Measurements from ENCODE around the gene SLC7A5.
"Not testable (repeated sequence)": the region's sequence is repeated elsewhere in the genome, so short reads cannot be mapped to it uniquely, and the experiment has no call there.

The SLC7A5 gene

DNA sequence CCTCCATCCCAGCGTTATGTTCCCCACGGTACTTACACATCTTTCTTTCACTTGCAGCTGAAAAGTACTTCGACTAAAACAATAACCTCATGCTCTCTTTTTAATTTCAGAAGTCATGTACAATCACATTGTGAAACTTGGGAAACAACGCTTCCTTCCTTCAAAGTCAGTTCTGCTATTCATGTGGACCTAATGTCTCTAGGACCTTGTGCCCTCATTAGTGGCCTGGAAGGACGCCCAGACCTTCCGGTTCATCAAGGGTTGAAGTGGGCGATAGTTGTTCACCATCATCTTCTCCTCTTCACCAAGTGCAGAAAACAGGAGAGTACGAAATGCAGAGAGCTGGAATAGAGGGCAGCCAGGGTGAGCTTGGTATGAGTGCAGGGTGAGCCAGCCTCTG is 18.6 kb upstream of the SLC7A5 start:
- not testable (repeated sequence) for DNase-seq

- not testable (repeated sequence) for DNase-seq
Measured at GRCh38 chr16:87885371-87885967, 16.2 kb upstream of the SLC7A5 start.

GRCh38 chr16:87882436-87883019 is 13.2 kb upstream of the SLC7A5 start:
- DNase-seq = no peak

GRCh38 chr16:87881324-87882200 is 12.3 kb upstream of the SLC7A5 start:
- DNase-seq = no peak

DNA sequence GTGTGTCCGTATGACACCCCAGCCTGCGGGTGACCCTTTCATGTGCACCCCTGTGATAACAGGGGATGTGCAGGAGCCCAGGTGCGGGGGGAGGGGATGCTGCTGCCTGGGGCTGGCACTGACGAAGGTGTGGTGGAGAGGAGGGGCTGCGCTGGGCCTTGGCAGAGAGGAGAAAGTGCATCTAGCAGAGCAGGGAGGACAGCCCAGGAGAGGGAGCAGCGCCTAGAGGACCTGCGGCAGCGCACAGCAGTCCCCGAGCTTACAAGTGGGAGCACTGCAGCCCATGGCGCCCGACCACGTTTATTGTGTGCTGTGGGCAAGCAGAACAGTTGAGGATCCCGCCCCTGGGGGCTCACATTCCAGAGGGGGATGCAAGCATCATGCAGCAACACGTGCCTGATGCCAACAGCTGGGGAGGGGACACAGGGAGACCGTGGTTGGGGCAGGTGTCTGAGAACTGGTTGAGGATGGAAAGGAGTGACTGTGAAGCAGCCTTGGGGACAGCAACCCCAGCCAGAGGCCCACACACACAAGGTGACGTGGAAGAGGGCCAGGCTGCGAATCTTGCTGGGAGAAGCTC is 10.9 kb upstream of the SLC7A5 start:
- DNase-seq = no peak

- DNase-seq = not testable (repeated sequence)
Measured at GRCh38 chr16:87879411-87880013, 10.2 kb upstream of the SLC7A5 start.

- DNase-seq = no peak
Measured at GRCh38 chr16:87878704-87879103, 9.4 kb upstream of the SLC7A5 start.

DNA sequence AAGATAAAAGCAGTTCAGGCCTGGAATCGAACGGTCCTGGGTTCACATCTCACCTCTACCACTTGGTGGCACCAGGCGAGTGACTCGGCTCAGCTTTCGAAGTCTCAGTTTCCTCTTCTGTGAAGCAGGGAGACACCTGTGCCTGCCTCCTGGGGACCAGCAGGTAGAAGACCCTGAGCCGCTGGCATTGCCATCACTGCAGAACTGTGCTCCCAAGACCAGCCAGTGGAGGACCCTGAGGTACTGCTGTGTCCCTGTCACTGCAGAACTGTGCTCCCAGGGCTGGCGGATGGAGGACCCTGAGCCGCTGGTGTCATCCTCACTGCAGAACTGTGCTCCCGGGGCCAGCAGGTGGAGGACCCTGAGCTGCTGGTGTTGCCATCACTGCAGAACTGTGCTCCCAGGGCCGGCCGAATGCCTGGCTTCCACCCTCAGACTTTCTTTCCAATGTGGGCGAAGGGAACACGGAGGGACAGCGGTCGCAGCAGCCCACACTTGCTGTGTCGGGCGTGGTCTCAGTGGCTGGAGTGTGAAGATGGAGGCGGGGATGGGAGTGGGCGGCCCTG is 8.7 kb upstream of the SLC7A5 start:
- DNase-seq = peak in 1 of 2 experiments; percentile 46

DNA sequence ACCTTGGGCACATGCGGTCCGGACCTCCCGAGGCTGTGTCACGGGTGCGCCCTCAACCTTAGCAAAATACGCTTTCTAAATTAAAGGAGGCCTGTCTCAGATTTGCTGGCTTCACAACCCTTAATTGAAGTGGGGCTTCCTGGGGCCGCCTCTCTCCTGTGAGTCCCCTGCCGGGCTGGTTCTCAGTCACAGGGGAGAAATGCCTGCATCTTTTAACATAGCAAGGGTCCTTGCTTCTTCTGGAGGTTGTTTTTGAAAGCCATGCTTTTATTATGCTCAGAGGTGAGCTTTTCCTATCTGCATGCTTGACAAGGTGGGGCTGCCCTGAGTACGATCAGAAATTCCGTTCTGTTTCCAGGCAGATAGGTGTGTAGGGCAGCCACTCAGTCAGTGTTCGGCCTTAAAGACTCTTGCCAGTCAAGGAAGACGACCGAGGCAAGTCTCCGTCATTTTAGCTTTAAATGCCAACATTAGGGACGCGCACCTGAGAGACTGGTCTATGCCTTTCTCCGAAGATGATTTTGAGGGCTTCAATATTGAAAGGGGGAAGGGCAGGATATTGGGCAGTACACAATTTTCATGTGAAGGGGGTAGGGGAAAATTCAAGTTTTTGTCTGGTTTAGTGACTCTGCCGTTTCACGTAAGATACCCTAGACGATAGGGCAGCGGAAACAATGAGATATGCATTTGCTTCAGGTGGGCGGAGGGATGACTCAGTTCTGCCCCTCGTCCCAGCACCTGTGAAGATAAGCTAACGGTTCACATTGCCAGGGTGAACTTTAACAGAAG is 5.5 kb upstream of the SLC7A5 start:
- DNase-seq = no peak

DNA sequence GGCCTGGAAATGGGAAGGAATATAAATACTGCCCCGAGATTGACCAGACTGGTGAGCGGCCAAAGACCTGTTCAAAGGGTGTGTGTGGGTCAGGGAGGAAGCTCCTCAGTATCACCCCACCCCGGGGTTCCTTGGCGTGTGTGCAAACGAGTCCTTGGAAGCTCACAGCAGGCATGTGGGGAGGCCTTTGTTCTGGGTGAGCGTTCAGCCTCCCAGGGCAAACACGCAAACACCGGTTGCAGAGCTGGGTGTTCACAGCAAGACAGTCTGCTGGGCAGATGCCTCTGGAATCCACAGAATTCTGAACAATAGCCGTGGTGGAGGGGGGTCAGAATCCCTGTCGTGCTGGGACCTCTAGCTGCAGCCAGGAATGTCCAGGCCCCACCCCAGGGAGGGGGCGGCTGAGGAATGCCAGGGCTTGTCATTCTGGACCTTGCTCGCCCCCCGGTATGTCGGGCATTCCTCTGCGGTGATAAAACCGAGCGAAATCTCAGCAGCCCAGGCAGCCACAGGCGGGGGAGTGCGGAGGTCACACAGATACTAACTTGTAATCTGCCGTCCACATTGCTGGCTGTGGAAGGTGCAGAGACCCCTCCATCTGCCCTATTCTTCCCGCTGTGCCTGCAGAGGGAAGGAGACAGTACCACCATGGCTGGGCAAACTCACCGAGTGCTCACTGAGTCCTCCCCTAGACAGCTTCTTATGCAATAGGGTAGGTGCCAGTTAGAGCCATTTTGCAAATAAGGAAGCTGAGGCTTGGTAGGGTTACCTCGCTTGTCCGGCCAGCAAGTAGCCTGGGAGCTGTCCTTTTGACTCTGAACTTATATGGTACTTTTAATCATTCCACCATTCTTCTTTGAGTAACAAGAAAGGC is 1.3 kb upstream of the SLC7A5 start:
- not testable (repeated sequence) for DNase-seq

- DNase-seq = not testable (repeated sequence)
Measured at GRCh38 chr16:87869879-87870417, 641 bp upstream of the SLC7A5 start.

DNA sequence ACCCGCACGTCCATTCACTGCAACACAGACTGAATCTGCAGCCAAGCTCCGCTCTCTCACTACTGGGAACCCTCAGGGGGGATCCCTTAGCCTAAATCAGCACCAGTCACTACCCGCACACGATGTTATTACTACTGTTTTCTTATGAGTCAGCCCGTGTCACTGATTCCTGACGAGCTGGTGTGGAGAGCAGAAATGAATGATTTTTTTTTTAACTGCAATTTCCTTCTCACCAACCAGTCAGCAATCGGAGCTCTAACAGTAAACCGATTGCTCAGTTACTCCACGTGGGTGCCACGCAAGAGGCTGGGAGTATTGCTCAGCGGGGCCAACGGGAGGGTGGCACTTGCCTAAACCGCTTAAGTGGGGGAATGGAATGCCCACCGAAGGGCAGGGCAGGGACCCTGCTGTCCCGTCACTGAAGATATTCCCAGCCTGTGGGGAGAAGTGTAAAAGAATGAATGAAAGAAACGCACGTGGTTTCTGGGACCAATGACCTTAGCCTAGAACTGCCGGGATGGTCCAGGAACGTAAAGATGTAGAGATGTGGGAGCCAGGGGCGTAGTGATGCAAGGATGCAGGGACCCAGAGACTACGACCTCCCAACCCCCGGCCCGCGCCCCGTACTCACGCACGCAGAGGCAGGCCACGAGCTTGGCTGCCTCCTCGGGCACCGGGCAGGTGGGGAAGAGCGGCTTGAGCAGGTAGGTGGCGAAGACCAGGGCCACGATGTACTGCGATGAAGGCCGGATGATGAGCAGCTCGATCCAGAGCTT is 865 bp downstream of the SLC7A5 start:
- DNase-seq = not testable (repeated sequence)

DNA sequence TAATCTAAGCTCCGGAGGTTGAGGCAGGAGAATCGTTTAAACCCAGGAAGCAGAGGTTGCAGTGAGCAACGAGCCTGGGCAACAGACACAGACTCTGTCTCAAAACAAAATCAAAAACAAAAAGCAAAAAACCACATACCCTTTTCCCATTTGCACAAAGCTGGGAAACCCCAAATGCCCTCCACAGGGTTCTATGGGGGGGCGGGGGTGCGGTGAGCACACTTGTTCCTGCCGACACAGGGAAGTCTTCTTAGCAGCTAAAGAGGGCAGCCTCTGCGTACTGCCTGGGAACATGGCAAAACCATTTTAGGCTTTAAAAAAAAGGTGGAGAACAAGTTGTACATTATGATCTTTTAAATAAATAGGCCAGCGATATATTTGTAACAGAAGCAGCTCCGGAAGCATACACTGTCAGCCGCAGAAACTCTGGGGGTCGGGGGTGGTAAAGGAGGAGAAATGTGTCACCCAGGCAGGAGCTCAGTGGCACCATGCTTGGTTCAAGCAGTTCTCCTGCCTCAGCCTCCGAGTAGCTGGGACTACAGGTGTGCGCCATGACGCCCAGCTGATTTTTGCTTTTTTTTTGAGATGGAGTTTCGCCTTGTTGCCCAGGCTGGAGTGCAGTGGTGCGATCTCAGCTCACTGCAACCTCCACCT is 3.3 kb downstream of the SLC7A5 start:
- DNase-seq = not testable (repeated sequence)

GRCh38 chr16:87864331-87864989 is 4.8 kb downstream of the SLC7A5 start:
- no peak for DNase-seq

- DNase-seq = not testable (repeated sequence)
Measured at GRCh38 chr16:87863327-87863635, 6.0 kb downstream of the SLC7A5 start.

GRCh38 chr16:87862597-87863326 is 6.5 kb downstream of the SLC7A5 start:
- peak; percentile 37 to 42 for DNase-seq

- DNase-seq = not testable (repeated sequence)
Measured at GRCh38 chr16:87861300-87862099, 7.8 kb downstream of the SLC7A5 start.
